Measurements from ENCODE around the gene BAIAP2L1. TPM values are rescaled to one million over a fixed set of nuclear protein-coding genes. Genes with fewer than 3 reads are reported as not detected.

The BAIAP2L1 gene
- total and polyA plus RNA-seq, 2 donors (not counting 3 experiments of a cell fraction or from before 2014, with no cell fraction given) = 0.32 to 1.1 TPM

GRCh38 chr7:98321301-98321700 is 79.6 kb downstream of the BAIAP2L1 start:
- Histone ChIP-seq H3K79me2 (ENCODE audit: control insufficient read depth, insufficient read depth, low read length) (no peaks in the 10 kb centered on the region), H3K4me1 (ENCODE audit: control insufficient read depth, extremely low read depth, insufficient read depth, low read length) (no peaks in the 10 kb centered on the region), H3K36me3 (ENCODE audit: control insufficient read depth in 2 of 2, extremely low read depth in 1 of 2, insufficient read depth in 2 of 2, low read length in 2 of 2) (no peaks in the 10 kb centered on the region), H3K9me1 (replicated peaks; ENCODE audit: control insufficient read depth, extremely low read depth, insufficient read depth, low read length) (no peaks in the 10 kb centered on the region), H3K4me2 (ENCODE audit: insufficient read depth, low read length) (no peak overlapping the region), H3K27me3 (ENCODE audit: control insufficient read depth in 2 of 2, insufficient read depth in 2 of 2, low read length in 2 of 2) (no peaks in the 10 kb centered on the region), H2AFZ (ENCODE audit: low read depth, low read length) (no peak overlapping the region), H4K20me1 (replicated peaks; ENCODE audit: control insufficient read depth, extremely low read depth, insufficient read depth, low read length) (no peaks in the 10 kb centered on the region), H3K27ac (ENCODE audit: insufficient read depth, low read depth, low read length) (no peak overlapping the region), H3K4me3 (replicated peaks in 1 of 3; ENCODE audit: insufficient read depth in 1 of 3, low read depth in 1 of 3, low read length in 3 of 3) (no peak overlapping the region), H3K9me3 (replicated peaks; ENCODE audit: control insufficient read depth, insufficient read depth, low read length) (no peaks in the 10 kb centered on the region), H3K9ac (replicated peaks; ENCODE audit: extremely low read depth, insufficient read depth, low read length) (no peak overlapping the region)
- intact Hi-C loops (cut with micrococcal nuclease) = no loop called here
- TF ChIP-seq JUN (IDR thresholded peaks at IDR 0.05; ENCODE audit: borderline replicate concordance, insufficient read depth, insufficient read length, low read depth) (no peak), FOS (IDR thresholded peaks at IDR 0.05; ENCODE audit: borderline replicate concordance, insufficient read depth, low read length) (no peak), POLR2AphosphoS5 (IDR thresholded peaks at IDR 0.05; ENCODE audit: insufficient read depth, low read depth, low read length) (no peak), MAX (IDR thresholded peaks at IDR 0.05; ENCODE audit: insufficient read depth, insufficient read length) (no peak), GATA2 (IDR thresholded peaks at IDR 0.05; ENCODE audit: insufficient read depth, insufficient read length, low read depth, low read length) (no peak), CTCF (IDR thresholded peaks at IDR 0.05; ENCODE audit: extremely low read depth in 1 of 2, insufficient read depth in 1 of 2, low read depth in 1 of 2, low read length in 2 of 2) (no peak), MYC (IDR thresholded peaks at IDR 0.05; ENCODE audit: low read depth, low read length) (no peak), POLR2A (IDR thresholded peaks at IDR 0.05; ENCODE audit: low read depth, low read length) (no peak), EZH2 (IDR thresholded peaks at IDR 0.05; ENCODE audit: borderline replicate concordance, low read depth, low read length, severe bottlenecking) (no peak)
- dilution Hi-C loops (cut with MboI; ENCODE audit: extremely low pct_ligation_motif_present, low sequenced_read_pairs) = no loop called here
- DNase-seq (ENCODE audit: low read depth, low spot score) (no peak), FAIRE-seq (no peak)
- ChIA-PET POLR2A (no interaction called here), CTCF (no interaction called here)
- no TSS peak for BruUV-seq (replicated peaks)

Data from endothelial cell of umbilical vein (primary cell).